ENCODE data around the gene ITPR3.

GRCh38 chr6:33587529-33587928 is 33.6 kb upstream of the ITPR3 start:
- TF ChIP-seq CTCF (IDR thresholded peaks at IDR 0.05) (no peak), POLR2AphosphoS5 (IDR thresholded peaks at IDR 0.05) (no peak), EP300 (IDR thresholded peaks at IDR 0.05; ENCODE audit: low read depth) (no peak)

Measured in transverse colon (tissue), 4 donors.